ENCODE measurements around the gene COL5A3. TPM values are rescaled to one million over a fixed set of nuclear protein-coding genes. Genes with fewer than 3 reads are reported as not detected.

Gene COL5A3
- total and polyA plus RNA-seq, 2 of the 13 experiments (the other 11 are each of a cell fraction or from before 2014, with no cell fraction given), result 0.02 TPM; not detected in 1

GRCh38 chr19:10044390-10044789, 34.1 kb upstream of the COL5A3 start:
- no peak for FAIRE-seq
- no peak overlapping the region for H3K4me3 ChIP-seq (replicated peaks in 1 of 3; ENCODE audit: insufficient read depth in 1 of 3, low read depth in 2 of 3, low read length in 3 of 3)
- no peaks in the 10 kb centered on the region for H4K20me1 ChIP-seq (ENCODE audit: insufficient read depth, low read length)
- BruUV-seq (replicated peaks), result no TSS peak
- in situ Hi-C loops (cut with HindIII; ENCODE audit: extremely low pct_ligation_motif_present, low pct_unique_long_range_greater_than_20kb) (no loop called here), intact Hi-C loops (cut with micrococcal nuclease; ENCODE audit: unreplicated experiment) (no loop called here)
- H3K36me3 ChIP-seq (replicated peaks in 1 of 2; ENCODE audit: control insufficient read depth in 1 of 2, insufficient read depth in 2 of 2, low read length in 2 of 2), result no peaks in the 10 kb centered on the region
- H3K9me3 ChIP-seq (ENCODE audit: low read length), result no peaks in the 10 kb centered on the region
- no peak overlapping the region for H3K27ac ChIP-seq (ENCODE audit: extremely low read length, insufficient read depth, low read length)
- H3K27me3 ChIP-seq (ENCODE audit: control insufficient read depth in 1 of 2, insufficient read depth in 2 of 2, low read length in 2 of 2), result no peaks in the 10 kb centered on the region
- no peak for DNase-seq (ENCODE audit: low spot score)
- H3K79me2 ChIP-seq (ENCODE audit: insufficient read depth, low read length), result no peaks in the 10 kb centered on the region
- WGBS (ENCODE audit: low lambda C conversion rate), result 0% methylated on average over 1 of the region's 1 CpG
- CTCF ChIA-PET (ENCODE audit: low intra/inter-chr PET ratio, low total read pairs), result no interaction called here
- no peak overlapping the region for H3K4me2 ChIP-seq (ENCODE audit: low read depth, low read length)
- POLR2A ChIA-PET, result no interaction called here
- no peak for ATAC-seq
- H3K4me1 ChIP-seq (ENCODE audit: insufficient read depth, low read length), result no peaks in the 10 kb centered on the region
- TF ChIP-seq NFYC (CRISPR knock-in tag; IDR thresholded peaks at IDR 0.05) (peak; percentile 58; the same call in 1 of the 2 replicates), NFYB (CRISPR knock-in tag; IDR thresholded peaks at IDR 0.05) (peak; percentile 64), DNMT1 (CRISPR knock-in tag; IDR thresholded peaks at IDR 0.05) (no peak), THAP11 (CRISPR knock-in tag; IDR thresholded peaks at IDR 0.05) (peak; percentile 89), ZNF143 (CRISPR knock-in tag; IDR thresholded peaks at IDR 0.05) (peak; percentile 75), GFI1 (CRISPR knock-in tag; IDR thresholded peaks at IDR 0.05; ENCODE audit: borderline replicate concordance) (no peak)
- no peak overlapping the region for H2AFZ ChIP-seq (ENCODE audit: low read length)
- H3K9ac ChIP-seq (ENCODE audit: insufficient read depth, low read depth, low read length), result no peak overlapping the region

- in situ Hi-C loops (cut with HindIII; ENCODE audit: extremely low pct_ligation_motif_present, low pct_unique_long_range_greater_than_20kb), result no loop called here
- CTCF ChIA-PET (ENCODE audit: low intra/inter-chr PET ratio, low total read pairs), result no interaction called here
- BruUV-seq (replicated peaks), result no TSS peak
These were observed 33.1 kb upstream of the COL5A3 start for GRCh38 chr19:10043286-10043927.

More at GRCh38 chr19:10043286-10043927, 33.1 kb upstream of the COL5A3 start:
- Histone ChIP-seq H3K9me3 (ENCODE audit: low read length) (no peaks in the 10 kb centered on the region), H3K9ac (ENCODE audit: insufficient read depth, low read depth, low read length) (no peak overlapping the region), H3K4me2 (ENCODE audit: low read depth, low read length) (no peak overlapping the region), H3K27ac (ENCODE audit: extremely low read length, insufficient read depth, low read length) (no peak overlapping the region), H3K36me3 (replicated peaks in 1 of 2; ENCODE audit: control insufficient read depth in 1 of 2, insufficient read depth in 2 of 2, low read length in 2 of 2) (no peaks in the 10 kb centered on the region), H3K4me1 (ENCODE audit: insufficient read depth, low read length) (no peaks in the 10 kb centered on the region), H3K4me3 (replicated peaks in 1 of 3; ENCODE audit: insufficient read depth in 1 of 3, low read depth in 2 of 3, low read length in 3 of 3) (no peak overlapping the region), H4K20me1 (ENCODE audit: insufficient read depth, low read length) (no peaks in the 10 kb centered on the region), H2AFZ (ENCODE audit: low read length) (no peak overlapping the region), H3K27me3 (ENCODE audit: control insufficient read depth in 1 of 2, insufficient read depth in 2 of 2, low read length in 2 of 2) (no peaks in the 10 kb centered on the region), H3K79me2 (ENCODE audit: insufficient read depth, low read length) (no peaks in the 10 kb centered on the region)
- intact Hi-C loops (cut with micrococcal nuclease; ENCODE audit: unreplicated experiment), result no loop called here
- WGBS (ENCODE audit: low lambda C conversion rate), result 21% methylated on average over 4 of the region's 4 CpGs
- TF ChIP-seq ZNF512B (CRISPR knock-in tag; IDR thresholded peaks at IDR 0.05; ENCODE audit: borderline replicate concordance) (no peak), NFRKB (IDR thresholded peaks at IDR 0.05) (no peak), SRF (IDR thresholded peaks at IDR 0.05; ENCODE audit: low read depth, low read length) (no peak), NR3C1 (CRISPR knock-in tag; IDR thresholded peaks at IDR 0.05) (no peak), ATF3 (CRISPR knock-in tag; IDR thresholded peaks at IDR 0.05) (no peak), ZNF816 (CRISPR knock-in tag; IDR thresholded peaks at IDR 0.05; ENCODE audit: borderline replicate concordance) (no peak), ZNF337 (CRISPR knock-in tag; IDR thresholded peaks at IDR 0.05; ENCODE audit: borderline replicate concordance, low read depth) (no peak), FOXP1 (IDR thresholded peaks at IDR 0.05) (no peak), FOXP1 (CRISPR knock-in tag; IDR thresholded peaks at IDR 0.05) (no peak)
- DNase-seq (ENCODE audit: low spot score), result no peak
- POLR2A ChIA-PET, result no interaction called here
- FAIRE-seq, result no peak
- no peak for ATAC-seq
